A549 treated with ZK216348 at 1 μM for 4 hours (cell line): Measurements from ENCODE around the gene NPEPL1. TPM values are rescaled to one million over a fixed set of nuclear protein-coding genes. Genes with fewer than 3 reads are reported as not detected.

Source experiments
- total RNA-seq: library from RNA; stranded (reverse); fragments of 200-300 nt; extraction: Qiagen RNA extraction; gene quantifications from 5 replicates; pipeline ENCODE4 v1.2.3, GENCODE V29; 2022; ENCODE audit warnings: low read depth

Gene NPEPL1, protein sequence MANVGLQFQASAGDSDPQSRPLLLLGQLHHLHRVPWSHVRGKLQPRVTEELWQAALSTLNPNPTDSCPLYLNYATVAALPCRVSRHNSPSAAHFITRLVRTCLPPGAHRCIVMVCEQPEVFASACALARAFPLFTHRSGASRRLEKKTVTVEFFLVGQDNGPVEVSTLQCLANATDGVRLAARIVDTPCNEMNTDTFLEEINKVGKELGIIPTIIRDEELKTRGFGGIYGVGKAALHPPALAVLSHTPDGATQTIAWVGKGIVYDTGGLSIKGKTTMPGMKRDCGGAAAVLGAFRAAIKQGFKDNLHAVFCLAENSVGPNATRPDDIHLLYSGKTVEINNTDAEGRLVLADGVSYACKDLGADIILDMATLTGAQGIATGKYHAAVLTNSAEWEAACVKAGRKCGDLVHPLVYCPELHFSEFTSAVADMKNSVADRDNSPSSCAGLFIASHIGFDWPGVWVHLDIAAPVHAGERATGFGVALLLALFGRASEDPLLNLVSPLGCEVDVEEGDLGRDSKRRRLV
- 29.2 to 41.3 TPM (median 32.0 TPM) in 5 replicates for total RNA-seq

DNA sequence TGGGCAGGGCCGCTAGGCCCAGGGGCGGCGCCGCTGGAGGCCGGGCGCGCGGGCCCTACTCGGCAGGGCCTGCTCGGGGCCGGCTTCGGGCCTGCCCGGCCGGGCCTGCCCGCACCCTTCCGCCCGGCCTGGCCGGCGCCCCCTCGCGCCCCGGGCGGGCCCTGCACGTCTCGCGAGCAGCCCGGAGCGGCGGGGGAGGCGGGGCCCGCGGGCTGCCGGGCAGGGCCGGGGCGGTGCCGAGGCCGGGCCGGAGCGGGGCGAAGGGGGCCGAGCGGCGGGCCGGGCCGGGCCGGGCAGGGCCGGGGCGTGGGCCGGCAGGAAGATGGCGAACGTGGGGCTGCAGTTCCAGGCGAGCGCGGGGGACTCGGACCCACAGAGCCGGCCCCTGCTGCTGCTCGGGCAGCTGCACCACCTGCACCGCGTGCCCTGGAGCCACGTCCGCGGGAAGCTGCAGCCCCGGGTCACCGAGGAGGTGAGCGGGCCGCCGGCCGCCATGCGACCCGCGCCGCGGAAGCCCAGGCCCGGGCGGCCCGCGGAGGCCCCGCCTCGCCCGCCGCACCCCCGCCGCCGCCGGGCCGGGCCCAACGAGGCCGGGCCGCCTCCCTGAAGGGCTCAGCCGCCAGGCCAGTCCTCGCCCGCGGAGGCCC lies at the start of gene NPEPL1:
TSS of gene NPEPL1 (plus strand) at position 222 of the 647 bp plus-strand sequence. CDS start at position 323, 101 bp downstream.

DNA sequence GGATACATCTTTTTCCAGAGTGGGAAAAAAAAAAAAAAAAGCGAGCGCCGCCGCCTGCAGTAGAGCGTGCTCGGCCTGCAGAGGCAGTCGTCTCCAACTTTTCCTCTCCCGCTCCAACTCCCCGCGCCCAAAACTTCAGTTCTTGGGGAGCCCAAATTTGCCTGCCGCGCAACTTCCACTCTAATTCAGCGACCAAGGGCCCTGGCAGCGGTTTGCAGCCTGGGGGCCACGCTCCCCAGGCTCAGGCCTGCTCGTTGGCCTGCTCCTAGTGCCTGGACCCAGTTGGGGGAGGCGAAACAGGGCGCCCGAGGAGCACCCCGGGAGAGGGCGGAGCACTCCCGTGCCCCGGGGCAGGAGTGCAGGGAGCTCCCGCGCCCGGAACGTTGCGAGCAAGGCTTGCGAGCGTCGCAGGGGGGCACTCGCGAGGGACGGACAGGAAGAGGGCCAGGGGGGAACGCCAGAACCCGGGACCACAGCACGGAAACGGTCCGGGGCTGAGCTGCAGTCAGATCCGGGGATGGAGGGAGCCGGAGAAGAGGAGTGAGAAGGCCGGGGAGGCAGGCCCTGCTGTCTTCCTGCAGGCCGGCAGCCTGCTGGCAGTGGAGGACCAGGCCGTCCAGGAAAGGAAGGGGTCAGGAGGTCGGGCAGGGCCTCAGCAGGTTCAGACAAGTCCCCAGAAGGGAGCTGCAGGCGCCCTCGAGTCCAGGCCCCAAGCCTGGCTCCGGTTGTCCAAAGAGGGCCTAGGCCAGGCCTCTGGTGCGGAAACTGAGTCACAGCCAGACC lies 41.6 kb upstream of the NPEPL1 start, which contains the start of gene STX16:
TSS of gene STX16 (plus strand) at position 508 of the 783 bp plus-strand sequence. CDS start 724 bp downstream, outside the sequence.

Other genes starting within 250 kb of the NPEPL1 start
- gene APCDD1L, start 177.4 kb upstream of the NPEPL1 start, total RNA-seq, result 0.07 to 0.12 TPM (median 0.09 TPM) in 4 of 5 replicates, not detected in the other
- gene STX16, start 41.5 kb upstream of the NPEPL1 start, total RNA-seq, result 28.0 to 37.0 TPM (median 34.8 TPM) in 5 replicates
- not detected in 5 replicates for gene GNAS-AS1, start 158.1 kb downstream of the NPEPL1 start, total RNA-seq
- gene GNAS, start 159.9 kb downstream of the NPEPL1 start, total RNA-seq, result 611 to 774 TPM (median 699 TPM) in 5 replicates